ENCODE measurements around the gene CLSTN2.

The CLSTN2 gene

GRCh38 chr3:140363801-140364200, 428.8 kb downstream of the CLSTN2 start:
- peaks cover 7% of the 10 kb centered on the region for H3K27me3 Mint-ChIP-seq (ENCODE audit: low read depth, poor library complexity)
- H3K4me3 Mint-ChIP-seq = no peak overlapping the region
- H3K9me3 Mint-ChIP-seq = peaks cover 5% of the 10 kb centered on the region
- DNase-seq = no peak
- no peak overlapping the region for H3K27ac Mint-ChIP-seq
- H3K36me3 Mint-ChIP-seq (ENCODE audit: low read depth) = no peaks in the 10 kb centered on the region
- TF ChIP-seq CTCF (IDR thresholded peaks at IDR 0.05) = no peak
- peaks cover 3% of the 10 kb centered on the region for H3K4me1 Mint-ChIP-seq

- H3K27ac Mint-ChIP-seq = no peak overlapping the region
- peaks cover 13% of the 10 kb centered on the region for H3K4me1 Mint-ChIP-seq
These were observed 431.1 kb downstream of the CLSTN2 start for GRCh38 chr3:140365872-140366697.

GRCh38 chr3:140368223-140368811, 433.3 kb downstream of the CLSTN2 start:
- no peak overlapping the region for H3K4me3 Mint-ChIP-seq
- peaks cover 24% of the 10 kb centered on the region for H3K4me1 Mint-ChIP-seq
- H3K9me3 Mint-ChIP-seq = no peaks in the 10 kb centered on the region
- peaks cover 2% of the 10 kb centered on the region for H3K27me3 Mint-ChIP-seq (ENCODE audit: low read depth, poor library complexity)
- no peak for TF ChIP-seq CTCF (IDR thresholded peaks at IDR 0.05)
- H3K36me3 Mint-ChIP-seq (ENCODE audit: low read depth) = no peaks in the 10 kb centered on the region
- no peak overlapping the region for H3K27ac Mint-ChIP-seq
- DNase-seq = no peak

More at GRCh38 chr3:140365872-140366697, 431.1 kb downstream of the CLSTN2 start:
- peaks cover 6% of the 10 kb centered on the region for H3K27me3 Mint-ChIP-seq (ENCODE audit: low read depth, poor library complexity)
- no peaks in the 10 kb centered on the region for H3K36me3 Mint-ChIP-seq (ENCODE audit: low read depth)
- H3K9me3 Mint-ChIP-seq = peaks cover 5% of the 10 kb centered on the region
- DNase-seq = no peak
- H3K4me3 Mint-ChIP-seq = no peak overlapping the region
- TF ChIP-seq CTCF (IDR thresholded peaks at IDR 0.05) = no peak

GRCh38 chr3:140370686-140371085, 435.7 kb downstream of the CLSTN2 start:
- Mint-ChIP-seq H3K36me3 (ENCODE audit: low read depth) (no peaks in the 10 kb centered on the region), H3K4me1 (peaks cover 45% of the 10 kb centered on the region), H3K27me3 (ENCODE audit: low read depth, poor library complexity) (peaks cover 3% of the 10 kb centered on the region), H3K4me3 (no peak overlapping the region), H3K9me3 (no peaks in the 10 kb centered on the region), H3K27ac (no peak overlapping the region)
- no peak for TF ChIP-seq CTCF (IDR thresholded peaks at IDR 0.05)
- no peak for DNase-seq

GRCh38 chr3:140373234-140373633, 438.2 kb downstream of the CLSTN2 start:
- no peaks in the 10 kb centered on the region for H3K9me3 Mint-ChIP-seq
- H3K4me1 Mint-ChIP-seq = peaks cover 50% of the 10 kb centered on the region
- peaks cover 3% of the 10 kb centered on the region for H3K27me3 Mint-ChIP-seq (ENCODE audit: low read depth, poor library complexity)
- H3K27ac Mint-ChIP-seq = no peak overlapping the region
- no peak for DNase-seq
- H3K36me3 Mint-ChIP-seq (ENCODE audit: low read depth) = no peaks in the 10 kb centered on the region
- no peak for TF ChIP-seq CTCF (IDR thresholded peaks at IDR 0.05)
- H3K4me3 Mint-ChIP-seq = no peak overlapping the region

All from nephron progenitor cell (in vitro differentiated cells).